Neural cell (in vitro differentiated cells): ENCODE results near the gene CARD9. TPM values are rescaled to one million over a fixed set of nuclear protein-coding genes. Genes with fewer than 3 reads are reported as not detected.
"Not testable (repeated sequence)": the region's sequence is repeated elsewhere in the genome, so short reads cannot be mapped to it uniquely, and the experiment has no call there.

Experiments used
- H2AFZ ChIP-seq: fragments of 200-600, 300-800 bp; sonication (generic), shearing (Covaris generic); 2 replicates; pipeline ENCODE4 v1.6.0; 2014; ENCODE audit warnings: low read depth, mild to moderate bottlenecking, antibody characterized with exemption, low read length, moderate library complexity
- H3F3A ChIP-seq: fragments of 200-600 bp; shearing (Covaris generic); 2 replicates; pipeline ENCODE4 v1.6.1; 2016; ENCODE audit warnings: mild to moderate bottlenecking, moderate library complexity, mixed read lengths, antibody characterized with exemption, low read length; ENCODE audit not compliant: insufficient read depth, poor library complexity, severe bottlenecking
- H3K27ac ChIP-seq: fragments of 200-600, 300-800 bp; sonication (generic), shearing (Covaris generic); 2 replicates; pipeline ENCODE4 v1.5.1; 2014; ENCODE audit warnings: mild to moderate bottlenecking, low read length, moderate library complexity
- H3K27me3 ChIP-seq: fragments of 300-800, 200-600 bp; sonication (generic), shearing (Covaris generic); 2 replicates; pipeline ENCODE4 v1.6.0; 2014; ENCODE audit warnings: mild to moderate bottlenecking, low read depth, low read length, moderate library complexity; ENCODE audit not compliant: insufficient read depth
- H3K36me3 ChIP-seq: fragments of 300-800, 200-600 bp; sonication (generic), shearing (Covaris generic); 2 replicates; pipeline ENCODE4 v1.5.1; 2014; ENCODE audit warnings: mild to moderate bottlenecking, antibody characterized with exemption, low read length, moderate library complexity; ENCODE audit not compliant: insufficient read depth
- H3K4me2 ChIP-seq: fragments of 300-800, 200-600 bp; sonication (generic), shearing (Covaris generic); 2 replicates; pipeline ENCODE4 v1.6.0; 2014; ENCODE audit warnings: mild to moderate bottlenecking, low read length
- H3K4me3 ChIP-seq: fragments of 300-800, 200-600 bp; sonication (generic), shearing (Covaris generic); 2 replicates; pipeline ENCODE4 v1.5.1; 2014; ENCODE audit warnings: mild to moderate bottlenecking, low read length, moderate library complexity
- H3K79me2 ChIP-seq: fragments of 200-600 bp; shearing (Covaris generic); replicated peaks from 2 replicates; pipeline ENCODE4 v1.6.0; 2014; ENCODE audit warnings: mild to moderate bottlenecking, low read length, moderate library complexity; ENCODE audit not compliant: insufficient read depth
- H3K9ac ChIP-seq: fragments of 300-800, 200-600 bp; sonication (generic), shearing (Covaris generic); 2 replicates; pipeline ENCODE4 v1.6.1; 2016; ENCODE audit warnings: mild to moderate bottlenecking, low read length, mixed read lengths
- H3K9me2 ChIP-seq: fragments of 200-600 bp; shearing (Covaris generic); 2 replicates; pipeline ENCODE4 v1.6.1; 2016; ENCODE audit warnings: mild to moderate bottlenecking, low read length, mixed read lengths; ENCODE audit not compliant: insufficient read depth
- H3K9me3 ChIP-seq: fragments of 200-600, 300-800 bp; sonication (generic), shearing (Covaris generic); 2 replicates; pipeline ENCODE4 v1.6.1; 2016; ENCODE audit warnings: mild to moderate bottlenecking, mixed run types, low read length, moderate library complexity, mixed read lengths
- H4K20me1 ChIP-seq: fragments of 200-600 bp; shearing (Covaris generic); 2 replicates; pipeline ENCODE4 v1.6.1; 2016; ENCODE audit warnings: mild to moderate bottlenecking, mixed run types; ENCODE audit not compliant: insufficient read depth
- CTCF ChIP-seq: fragments of 450-650 bp; IDR thresholded peaks from 2 replicates; pipeline ENCODE4 v1.5.1; 2014; ENCODE audit warnings: antibody characterized with exemption, mild to moderate bottlenecking, moderate library complexity; ENCODE audit not compliant: poor library complexity, severe bottlenecking
- EP300 ChIP-seq: fragments of 450-650 bp; conservative IDR thresholded peaks from 2 replicates; pipeline ENCODE4 v1.6.1; 2014; ENCODE audit warnings: antibody characterized with exemption, mild to moderate bottlenecking, moderate library complexity; ENCODE audit not compliant: poor library complexity, severe bottlenecking
- EZH2 ChIP-seq: fragments of 200-600, 300-800 bp; shearing (Covaris generic), sonication (generic); IDR thresholded peaks from 2 replicates; pipeline ENCODE4 v1.6.1; 2014; ENCODE audit warnings: antibody characterized with exemption, low read length, borderline replicate concordance, mild to moderate bottlenecking; ENCODE audit not compliant: insufficient read depth, poor library complexity, severe bottlenecking
- MXI1 ChIP-seq: fragments of 450-650 bp; conservative IDR thresholded peaks from 2 replicates; pipeline ENCODE4 v1.6.1; 2014; ENCODE audit warnings: antibody characterized with exemption, mild to moderate bottlenecking; ENCODE audit not compliant: poor library complexity, severe bottlenecking
- POLR2AphosphoS5 ChIP-seq: IDR thresholded peaks from 2 replicates; pipeline ENCODE4 v1.6.1; 2012
- RAD21 ChIP-seq: fragments of 450-650 bp; conservative IDR thresholded peaks from 2 replicates; pipeline ENCODE4 v1.6.1; 2014; ENCODE audit warnings: antibody characterized with exemption, mild to moderate bottlenecking, moderate library complexity
- REST ChIP-seq: IDR thresholded peaks from 2 replicates; pipeline ENCODE4 v1.6.1; 2012; ENCODE audit warnings: borderline replicate concordance
- SMC3 ChIP-seq: fragments of 450-650 bp; conservative IDR thresholded peaks from 2 replicates; pipeline ENCODE4 v1.6.1; 2014; ENCODE audit warnings: antibody characterized with exemption, mild to moderate bottlenecking, moderate library complexity; ENCODE audit not compliant: poor library complexity
- TAF1 ChIP-seq: IDR thresholded peaks from 2 replicates; pipeline ENCODE4 v1.6.1; 2012; ENCODE audit warnings: low read depth
- polyA plus RNA-seq: library from polyadenylated mRNA; depleted of rRNA; stranded (reverse); fragments of >200 nt; gene quantifications from 2 replicates; pipeline ENCODE4 v1.2.3, GENCODE V29; 2014

The CARD9 gene
- polyA plus RNA-seq, 1 donor from 2014 or later: 0.77 TPM

- Histone ChIP-seq H3K9me2 (no peaks in the 10 kb centered on the region), H3K27me3 (no peaks in the 10 kb centered on the region), H4K20me1 (no peaks in the 10 kb centered on the region), H3K79me2 (peaks cover 31% of the 10 kb centered on the region), H3K9ac (no peak overlapping the region), H3K36me3 (no peaks in the 10 kb centered on the region), H3K4me2 (no peak overlapping the region), H3F3A (no peaks in the 10 kb centered on the region), H2AFZ (no peak overlapping the region), H3K4me3 (no peak overlapping the region), H3K27ac (no peak overlapping the region), H3K9me3 (no peaks in the 10 kb centered on the region)
- TF ChIP-seq RAD21: no peak
- no peak for TF ChIP-seq SMC3
- TF ChIP-seq EP300: no peak
- no peak for TF ChIP-seq MXI1
- no peak for TF ChIP-seq TAF1
- no peak for TF ChIP-seq CTCF
- no peak for TF ChIP-seq EZH2
- TF ChIP-seq POLR2AphosphoS5: no peak
- TF ChIP-seq REST: no peak
Observed at GRCh38 chr9:136407911-136408310, 34.4 kb upstream of the CARD9 start.

GRCh38 chr9:136407061-136407460 lies 33.6 kb upstream of the CARD9 start:
- H3K27me3 ChIP-seq, H3K4me3 ChIP-seq, H2AFZ ChIP-seq, H3K36me3 ChIP-seq, H3F3A ChIP-seq, H3K4me2 ChIP-seq, H3K9me2 ChIP-seq, H3K27ac ChIP-seq, H3K9me3 ChIP-seq, H4K20me1 ChIP-seq, H3K9ac ChIP-seq: not testable (repeated sequence)
- H3K79me2 ChIP-seq: peaks cover 23% of the 10 kb centered on the region

GRCh38 chr9:136405904-136406303 lies 32.4 kb upstream of the CARD9 start:
- H2AFZ ChIP-seq, H3K9me3 ChIP-seq, H3K36me3 ChIP-seq, H3K9me2 ChIP-seq, H3K4me3 ChIP-seq, H3K4me2 ChIP-seq, H3F3A ChIP-seq, H3K9ac ChIP-seq, H3K27me3 ChIP-seq, H4K20me1 ChIP-seq, H3K27ac ChIP-seq: not testable (repeated sequence)
- H3K79me2 ChIP-seq: peaks cover 11% of the 10 kb centered on the region
